GM19468 (cell line): Measurements from ENCODE around the gene CDX2.
"Not testable (repeated sequence)": the region's sequence is repeated elsewhere in the genome, so short reads cannot be mapped to it uniquely, and the experiment has no call there.

ENCODE experiments used
- ATAC-seq: cut with Tn5 transposase; IDR thresholded peaks from one replicate; pipeline ENCODE4 v1.9.1; 2021; ENCODE audit warnings: mild to moderate bottlenecking, moderate library complexity, moderate number of reproducible peaks; ENCODE audit not compliant: unreplicated experiment; ENCODE audit errors: extremely low read depth

CDX2 gene

GRCh38 chr13:27965740-27966640 is 3.1 kb downstream of the CDX2 start:
- ATAC-seq, result no peak

GRCh38 chr13:27965343-27965739 is 3.8 kb downstream of the CDX2 start:
- no peak for ATAC-seq

DNA sequence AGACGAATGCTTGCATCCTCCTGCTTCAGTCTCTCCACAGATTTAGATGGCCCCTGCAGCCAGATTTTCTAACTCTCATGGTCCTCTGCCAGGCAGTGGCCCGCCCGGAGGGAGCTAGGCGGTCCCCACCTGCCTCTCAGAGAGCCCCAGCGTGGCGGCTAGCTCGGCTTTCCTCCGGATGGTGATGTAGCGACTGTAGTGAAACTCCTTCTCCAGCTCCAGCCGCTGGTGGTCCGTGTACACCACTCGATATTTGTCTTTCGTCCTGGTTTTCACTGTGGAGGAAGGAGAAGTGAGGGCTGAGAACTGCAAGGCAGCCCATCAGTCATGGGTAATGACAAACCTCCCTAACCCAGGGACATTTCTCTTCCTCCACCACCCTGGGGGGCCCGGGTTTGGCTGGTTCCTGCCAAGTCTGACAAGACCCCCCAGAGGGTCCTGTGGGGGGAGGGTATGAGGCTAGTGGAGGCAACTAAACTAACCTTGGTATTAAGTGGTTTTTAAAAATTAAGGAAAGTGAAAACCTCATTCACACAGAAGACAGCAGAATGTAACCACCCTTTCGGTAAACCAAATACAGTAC is 4.3 kb downstream of the CDX2 start:
- ATAC-seq, result no peak

DNA sequence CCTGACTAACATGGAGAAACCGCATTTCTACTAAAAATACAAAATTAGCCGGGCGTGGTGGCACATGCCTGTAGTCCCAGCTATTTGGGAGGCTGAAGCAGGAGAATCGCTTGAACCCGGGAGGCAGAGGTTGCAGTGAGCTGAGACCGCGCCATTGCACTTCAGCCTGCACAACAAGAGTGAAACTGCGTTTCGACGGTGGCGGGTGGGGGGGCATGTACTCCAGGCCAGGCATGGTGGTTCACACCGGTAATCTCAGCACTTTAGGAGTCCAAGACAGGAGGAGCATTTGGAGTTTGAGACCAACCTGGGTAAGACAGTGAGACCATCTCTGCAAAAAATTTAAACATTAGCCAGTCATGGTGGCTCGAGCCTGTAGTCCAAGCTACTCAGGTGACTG is 4.9 kb downstream of the CDX2 start:
- not testable (repeated sequence) for ATAC-seq

GRCh38 chr13:27963491-27963890 is 5.6 kb downstream of the CDX2 start:
- ATAC-seq, result no peak

- ATAC-seq, result no peak
These were observed 6.1 kb downstream of the CDX2 start for GRCh38 chr13:27962982-27963381.

GRCh38 chr13:27962128-27962841 is 6.8 kb downstream of the CDX2 start:
- no peak for ATAC-seq

- no peak for ATAC-seq
These were observed 7.7 kb downstream of the CDX2 start for GRCh38 chr13:27961227-27962085.

DNA sequence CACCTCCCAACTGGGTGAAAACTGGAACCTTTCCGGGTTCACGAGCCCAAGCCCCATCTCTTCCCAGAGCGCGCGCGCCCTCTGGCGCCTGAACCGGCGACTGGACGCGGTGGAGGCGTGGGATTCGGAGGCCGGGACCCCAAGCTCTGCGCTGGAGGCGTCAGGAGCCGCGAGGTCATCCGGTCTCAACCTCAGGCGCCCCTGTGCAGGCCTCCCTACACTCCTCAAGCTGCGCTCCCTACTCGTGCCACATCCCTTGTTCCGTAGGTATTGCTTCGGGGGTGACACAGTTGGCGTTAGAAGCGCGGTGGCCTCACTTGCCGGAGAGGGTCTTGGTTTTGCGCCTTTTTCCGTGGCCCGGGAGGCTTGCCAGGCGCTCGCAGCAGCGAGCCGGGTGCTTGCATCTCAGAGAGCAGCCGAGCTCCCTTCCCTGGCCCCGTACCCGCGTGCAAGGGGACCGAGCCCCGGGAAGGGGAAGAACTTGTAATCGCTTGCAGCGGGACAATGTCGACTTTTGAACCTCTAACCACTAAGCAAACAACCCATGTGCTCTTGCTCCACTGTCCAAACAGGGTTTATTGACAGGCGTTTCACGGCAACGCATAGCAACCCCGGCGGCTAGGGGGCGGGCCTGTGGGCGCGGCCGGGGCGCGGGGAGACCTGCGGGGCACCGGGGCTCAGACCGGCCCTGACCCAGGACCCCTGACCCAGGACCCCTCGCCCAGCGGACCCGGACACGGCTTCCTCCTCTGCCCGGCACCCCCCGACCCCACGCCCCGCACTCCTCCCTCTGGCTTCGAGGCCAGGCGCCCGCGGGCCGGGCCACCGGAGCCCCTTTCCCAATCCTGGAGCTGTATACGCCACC is 8.5 kb downstream of the CDX2 start:
- no peak for ATAC-seq

GRCh38 chr13:27959976-27960361 is 9.1 kb downstream of the CDX2 start:
- ATAC-seq, result no peak

DNA sequence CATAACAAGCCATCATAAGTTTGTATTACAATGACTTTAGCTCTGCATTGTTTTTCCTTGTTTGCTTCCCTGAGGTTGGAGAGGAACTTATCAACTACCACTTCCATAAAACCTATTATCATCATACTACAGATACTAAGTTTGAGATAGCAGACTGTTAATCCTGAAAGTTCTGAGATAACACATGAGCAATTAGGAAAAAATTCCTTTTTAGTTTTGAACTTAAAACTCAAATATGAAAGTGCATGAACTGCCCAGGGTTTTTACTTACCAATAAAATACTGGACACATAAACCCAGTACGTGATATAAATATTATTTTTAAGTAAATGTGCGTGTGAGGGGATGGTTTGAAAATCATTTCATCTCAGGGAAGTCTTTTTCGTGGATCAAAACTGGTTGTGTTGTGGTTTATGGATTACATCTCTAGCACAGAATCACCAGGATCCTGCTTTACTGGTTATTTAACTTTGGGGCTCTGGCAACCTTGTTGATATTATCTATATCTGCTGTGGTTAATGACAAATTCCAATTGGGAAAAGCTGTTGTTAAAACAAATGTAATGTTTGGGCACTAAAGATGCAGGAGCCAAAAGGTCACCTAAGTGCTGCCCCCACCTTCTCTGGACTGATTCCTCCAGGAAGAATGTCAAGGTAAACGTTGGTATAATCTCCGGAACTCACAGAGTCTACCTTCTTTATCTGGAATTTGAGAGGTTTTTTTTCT is 12.4 kb downstream of the CDX2 start:
- ATAC-seq, result no peak

DNA sequence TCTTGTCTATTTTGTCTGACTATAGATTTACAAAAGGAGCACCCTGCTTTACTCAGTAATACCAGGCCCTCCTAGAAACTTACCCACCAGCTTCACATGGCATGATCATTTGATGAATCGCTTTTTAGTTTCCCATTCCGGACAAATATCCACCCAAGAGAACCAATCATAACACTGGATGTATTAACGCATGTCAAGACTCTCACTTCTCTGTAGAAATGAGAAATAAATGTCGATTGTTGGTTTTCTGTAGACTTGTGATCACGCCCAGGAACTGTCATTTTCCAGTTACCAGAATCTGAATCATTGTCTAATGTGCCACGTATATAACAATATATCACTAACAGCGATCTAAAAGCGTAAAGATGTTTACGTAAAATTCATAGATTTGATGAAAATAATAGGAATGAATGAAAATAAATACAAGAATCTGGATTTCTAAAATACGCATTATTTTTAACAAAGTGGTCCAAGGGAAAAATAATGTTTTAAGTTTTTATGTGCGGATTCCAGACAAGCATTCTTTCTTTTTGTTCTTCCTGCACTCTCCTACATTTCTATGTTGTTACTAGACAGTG is 14.0 kb downstream of the CDX2 start:
- ATAC-seq, result no peak

GRCh38 chr13:27954406-27954851 is 14.7 kb downstream of the CDX2 start:
- no peak for ATAC-seq

DNA sequence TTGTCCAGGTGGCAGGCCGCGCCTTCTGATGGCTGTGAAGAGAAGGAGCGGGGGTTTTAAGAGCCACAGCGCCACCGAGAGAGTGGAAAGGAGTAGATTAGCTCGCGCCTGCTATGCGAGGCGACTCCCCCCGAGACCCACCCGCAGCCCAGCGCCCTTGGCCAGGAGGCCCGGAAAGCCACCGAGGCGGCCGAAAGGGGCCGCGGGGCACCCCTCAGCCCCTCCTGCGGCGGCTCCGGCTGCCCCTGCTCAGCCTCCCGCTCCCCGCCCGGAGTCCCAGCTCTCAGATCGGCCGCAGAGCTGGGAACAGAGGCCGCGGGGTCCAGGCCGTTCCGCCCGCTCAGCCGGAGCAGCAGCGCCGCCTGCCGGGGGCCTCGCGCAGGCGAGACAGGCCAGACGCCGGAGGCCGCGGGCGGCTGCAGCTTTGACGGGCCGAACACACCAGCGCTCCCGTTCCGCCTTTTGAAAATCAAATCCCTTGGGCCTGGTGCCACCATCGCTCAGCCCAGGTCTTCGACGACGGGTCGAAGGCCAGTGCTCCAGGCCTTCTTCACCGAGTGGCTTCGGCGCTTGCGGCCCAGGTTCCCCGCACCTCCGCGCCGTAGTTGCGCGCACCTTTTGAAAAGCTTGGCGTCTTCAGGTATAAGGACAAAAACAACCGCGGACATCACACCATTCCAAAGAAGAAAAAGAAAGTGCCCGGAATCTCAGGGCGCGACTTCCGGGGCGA is 15.3 kb downstream of the CDX2 start:
- peak; percentile 61 for ATAC-seq

- no peak for ATAC-seq
These were observed 16.0 kb downstream of the CDX2 start for GRCh38 chr13:27952876-27953675.

- no peak for ATAC-seq
These were observed 26.1 kb downstream of the CDX2 start for GRCh38 chr13:27942972-27943371.
